GM12865 (cell line): ENCODE results near the gene FMN1.
A peak's percentile ranks its signal among the peaks of the same experiment; 100 is the strongest.

Source experiments
- DNase-seq: peaks from one replicate; pipeline ENCODE4 v3.0.0; 2010; ENCODE audit warnings: low read depth
- H3K4me3 ChIP-seq: 2 replicates; pipeline ENCODE4 v1.5.1; 2011; ENCODE audit warnings: mild to moderate bottlenecking, low read depth, low read length, control low read depth
- CTCF ChIP-seq: IDR thresholded peaks from 2 replicates; pipeline ENCODE4 v1.5.1; 2011; ENCODE audit warnings: low read length, control low read depth, low read depth, inconsistent platforms; ENCODE audit not compliant: insufficient read depth; ENCODE audit errors: missing control alignments

FMN1 gene

GRCh38 chr15:33207646-33208045 lies 13.1 kb upstream of the FMN1 start:
- TF ChIP-seq CTCF = no peak
- no peak for DNase-seq

GRCh38 chr15:33206366-33206765 lies 11.9 kb upstream of the FMN1 start:
- no peak overlapping the region for H3K4me3 ChIP-seq
- TF ChIP-seq CTCF = no peak
- no peak for DNase-seq

More at GRCh38 chr15:33207646-33208045, 13.1 kb upstream of the FMN1 start:
- H3K4me3 ChIP-seq = no peak overlapping the region

DNA sequence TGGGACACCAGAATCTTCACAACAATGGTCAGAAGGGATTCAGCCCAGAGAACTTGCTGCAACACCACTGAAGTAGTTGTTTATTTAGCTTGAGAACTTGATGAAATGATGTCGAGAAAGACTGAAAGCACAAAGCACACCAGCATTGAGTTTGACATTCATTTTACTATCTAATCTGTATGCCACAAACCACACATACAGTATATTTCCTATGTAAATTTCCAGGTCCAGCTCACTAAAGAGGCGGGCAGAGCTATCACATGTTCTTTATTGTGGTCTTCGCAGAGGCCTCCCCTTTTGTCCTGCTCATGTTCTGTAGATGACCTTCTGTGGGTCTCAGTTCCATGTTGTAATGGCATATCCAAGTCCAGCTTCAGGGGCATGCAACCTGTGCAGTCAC lies 10.4 kb upstream of the FMN1 start:
- no peak for TF ChIP-seq CTCF
- H3K4me3 ChIP-seq = no peak overlapping the region
- no peak for DNase-seq

DNA sequence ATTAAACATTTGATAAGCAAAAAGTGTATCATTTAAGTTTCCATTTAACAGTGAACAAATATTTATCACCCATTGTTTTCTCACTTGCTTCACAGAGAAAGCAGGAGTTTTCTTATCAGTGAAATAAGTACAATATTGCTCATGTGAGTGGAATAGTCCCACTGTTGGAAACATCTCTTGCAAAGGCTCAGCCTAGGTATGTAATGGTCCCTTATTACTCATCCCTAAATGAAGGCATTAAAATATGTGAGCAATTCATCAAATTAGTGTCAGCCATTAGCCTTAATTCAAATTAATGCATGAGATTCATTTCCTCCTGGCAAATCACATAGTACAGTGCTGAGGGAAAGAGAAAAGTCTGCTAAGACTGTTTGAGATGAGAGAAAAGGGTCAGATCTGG lies 9.6 kb upstream of the FMN1 start:
- no peak overlapping the region for H3K4me3 ChIP-seq
- no peak for TF ChIP-seq CTCF
- DNase-seq = no peak

- H3K4me3 ChIP-seq = no peak overlapping the region
- no peak for TF ChIP-seq CTCF
- peak; percentile 73 for DNase-seq
Measured at GRCh38 chr15:33201491-33202231, 7.1 kb upstream of the FMN1 start.

- TF ChIP-seq CTCF = no peak
- no peak for DNase-seq
- no peak overlapping the region for H3K4me3 ChIP-seq
Measured at GRCh38 chr15:33200903-33201302, 6.4 kb upstream of the FMN1 start.

GRCh38 chr15:33200444-33200843 lies 5.9 kb upstream of the FMN1 start:
- no peak for DNase-seq
- H3K4me3 ChIP-seq = no peak overlapping the region
- TF ChIP-seq CTCF = no peak
